Liver (tissue), 9 donors: ENCODE measurements around the gene EP400. TPM values are rescaled to one million over a fixed set of nuclear protein-coding genes. Genes with fewer than 3 reads are reported as not detected.

Experiments used
- DNase-seq: peaks from one replicate; pipeline ENCODE4 v3.0.0-alpha.2; 2017; ENCODE audit warnings: low spot score
- H3K27ac ChIP-seq, 2 donors: one replicate each; pipeline ENCODE4 v1.7.0; 2013; ENCODE audit warnings: inconsistent platforms in 2 of 2, low read length in 2 of 2, control low read depth in 1 of 2, low read depth in 1 of 2, mild to moderate bottlenecking in 1 of 2
- H3K27me3 ChIP-seq, 4 donors: one replicate each; pipeline versions ENCODE4 v1.6.1 to v1.7.0; 2013; ENCODE audit warnings: low read length in 3 of 4, inconsistent platforms in 1 of 4, mild to moderate bottlenecking in 1 of 4, moderate library complexity in 1 of 4; ENCODE audit not compliant: control insufficient read depth in 4 of 4, insufficient read depth in 4 of 4
- H3K36me3 ChIP-seq, 4 donors: one replicate each; pipeline versions ENCODE4 v1.6.1 to v1.7.0; 2013; ENCODE audit warnings: low read length in 3 of 4, mild to moderate bottlenecking in 3 of 4, low read depth in 1 of 4, moderate library complexity in 1 of 4; ENCODE audit not compliant: control insufficient read depth in 4 of 4, insufficient read depth in 3 of 4
- H3K4me1 ChIP-seq, 4 donors: one replicate each; pipeline versions ENCODE4 v1.6.1 to v1.7.0; 2013; ENCODE audit warnings: low read length in 3 of 4, mild to moderate bottlenecking in 3 of 4, moderate library complexity in 1 of 4; ENCODE audit not compliant: control insufficient read depth in 4 of 4, insufficient read depth in 4 of 4
- H3K4me3 ChIP-seq, 3 donors: one replicate each; pipeline versions ENCODE4 v1.6.1 to v1.7.0; 2013; ENCODE audit warnings: low read length in 3 of 3, control low read depth in 1 of 3, low read depth in 1 of 3, mild to moderate bottlenecking in 1 of 3
- H3K9ac ChIP-seq, 2 donors: one replicate each; pipeline ENCODE4 v1.7.0; 2013; ENCODE audit warnings: low read length in 2 of 2, mild to moderate bottlenecking in 2 of 2, moderate library complexity in 2 of 2, control low read depth in 1 of 2, low read depth in 1 of 2
- H3K9me3 ChIP-seq, 4 donors: one replicate each; pipeline versions ENCODE4 v1.6.1 to v1.7.0; 2013; ENCODE audit warnings: low read length in 3 of 4; ENCODE audit not compliant: control insufficient read depth in 4 of 4
- EGR1 ChIP-seq, 2 donors: IDR thresholded peaks; 2 replicates each; pipeline ENCODE4 v1.6.1; 2016 to 2018; ENCODE audit warnings: antibody characterized with exemption in 2 of 2, low read depth in 2 of 2
- FOXA2 ChIP-seq: IDR thresholded peaks from 2 replicates; pipeline ENCODE4 v1.6.1; 2016; ENCODE audit warnings: antibody characterized with exemption
- GABPA ChIP-seq, 2 donors: IDR thresholded peaks in 1 of 2; conservative IDR thresholded peaks in 1 of 2; 2 replicates each; pipeline ENCODE4 v1.6.1; 2016; ENCODE audit warnings: antibody characterized with exemption in 2 of 2, mild to moderate bottlenecking in 1 of 2, moderate library complexity in 1 of 2
- HNF4A ChIP-seq, 2 donors: conservative IDR thresholded peaks; 2 replicates each; pipeline ENCODE4 v1.6.1; 2016; ENCODE audit warnings: antibody characterized with exemption in 2 of 2, mild to moderate bottlenecking in 2 of 2
- HNF4G ChIP-seq: IDR thresholded peaks from 2 replicates; pipeline ENCODE4 v1.6.1; 2016; ENCODE audit warnings: antibody characterized with exemption
- MAX ChIP-seq: IDR thresholded peaks from 2 replicates; pipeline ENCODE4 v1.6.1; 2016; ENCODE audit warnings: antibody characterized with exemption
- RAD21 ChIP-seq, 2 donors: IDR thresholded peaks; 2 replicates each; pipeline ENCODE4 v1.6.1; 2016; ENCODE audit warnings: antibody characterized with exemption in 2 of 2, mild to moderate bottlenecking in 2 of 2
- RXRA ChIP-seq, 2 donors: IDR thresholded peaks; 2 replicates each; pipeline ENCODE4 v1.6.1; 2017 to 2018; ENCODE audit warnings: antibody characterized with exemption in 2 of 2, mild to moderate bottlenecking in 1 of 2
- SP1 ChIP-seq: IDR thresholded peaks from 2 replicates; pipeline ENCODE4 v1.6.1; 2018; ENCODE audit warnings: antibody characterized with exemption, mild to moderate bottlenecking
- TAF1 ChIP-seq: conservative IDR thresholded peaks from 2 replicates; pipeline ENCODE4 v1.6.1; 2016; ENCODE audit warnings: antibody characterized with exemption, mild to moderate bottlenecking
- WGBS: extraction: QIAGEN DNeasy Blood & Tissue Kit; methylation state at CpG from one replicate; pipeline ENCODE4 v1.1.7; 2013; 5-methylcytosine and 5-hydroxymethylcytosine counted together
- polyA plus RNA-seq, 2 donors: library from polyadenylated mRNA; stranded (reverse) in 1 of 2; unstranded in 1 of 2; fragments of 200-250 nt in 1 of 2; fragments of >200 nt in 1 of 2; fragmentation: Nextera tagmentation in 1 of 2; extraction: Ambion mirVana in 1 of 2; gene quantifications; one replicate each; pipeline versions ENCODE4 v1.2.1 to v1.2.3, GENCODE V29; 2013 to 2015
- total RNA-seq, 2 donors: library from RNA; depleted of rRNA; stranded (reverse); fragments of >200 nt; gene quantifications; one replicate each; pipeline ENCODE4 v1.2.3, GENCODE V29; 2014
- TF ChIP-seq, protein P1 (sequence below): IDR thresholded peaks from 2 replicates; pipeline ENCODE4 v1.6.1; 2016; ENCODE audit warnings: antibody characterized with exemption
- TF ChIP-seq, protein P2 (sequence below): fragments of 150-350 bp; IDR thresholded peaks from 2 replicates; pipeline ENCODE4 v1.5.1; 2017; ENCODE audit warnings: improper control_type of control experiment, low read depth, low read length; ENCODE audit not compliant: missing input control
- donor health status: healthy.
- donor health status: healthy.
- donor health status: healthy.
- donor health status: healthy.
- donor health status: healthy.

The EP400 gene
- total and polyA plus RNA-seq, 4 donors = 4.7 to 12.4 (median 7.1) TPM

DNA sequence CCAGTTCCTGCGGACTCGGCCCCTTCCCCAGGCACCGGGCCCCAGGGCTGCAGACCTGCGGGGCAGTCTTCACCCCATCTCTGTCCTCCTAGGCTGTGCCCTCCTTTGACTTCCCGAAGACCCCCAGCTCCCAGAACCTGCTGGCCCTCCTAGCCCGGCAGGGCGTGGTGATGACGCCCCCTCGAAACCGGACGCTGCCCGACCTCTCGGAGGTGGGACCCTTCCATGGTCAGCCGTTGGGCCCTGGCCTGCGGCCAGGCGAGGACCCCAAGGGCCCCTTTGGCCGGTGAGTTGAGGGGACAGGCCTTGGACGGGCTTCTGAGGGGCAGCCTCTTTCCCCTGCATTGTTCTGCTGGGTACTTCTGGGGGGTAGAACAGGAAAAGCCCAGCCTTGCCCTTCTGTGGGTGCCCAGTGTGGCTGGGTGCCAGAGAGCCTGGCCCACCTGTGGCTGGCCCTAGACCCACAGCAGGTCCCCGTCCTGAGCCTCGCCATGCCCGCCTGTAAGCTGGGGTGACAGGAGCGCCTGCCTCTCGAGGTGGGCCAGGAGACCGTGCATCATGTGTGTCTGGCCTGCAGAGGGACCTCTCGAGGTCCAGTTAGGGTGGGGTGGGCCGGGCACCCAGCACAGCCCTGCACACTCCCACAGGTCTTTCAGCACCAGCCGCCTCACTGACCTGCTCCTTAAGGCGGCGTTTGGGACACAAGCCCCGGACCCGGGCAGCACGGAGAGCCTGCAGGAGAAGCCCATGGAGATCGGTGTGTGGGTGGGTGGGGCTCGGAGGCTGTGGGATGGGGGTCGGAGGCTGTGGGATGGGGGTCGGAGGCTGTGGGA is 33.2 kb upstream of the EP400 start:
- TF ChIP-seq, protein P1, sequence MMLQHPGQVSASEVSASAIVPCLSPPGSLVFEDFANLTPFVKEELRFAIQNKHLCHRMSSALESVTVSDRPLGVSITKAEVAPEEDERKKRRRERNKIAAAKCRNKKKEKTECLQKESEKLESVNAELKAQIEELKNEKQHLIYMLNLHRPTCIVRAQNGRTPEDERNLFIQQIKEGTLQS = no peak
- TF ChIP-seq RAD21 (IDR thresholded peaks at IDR 0.05) = no peak
- WGBS = 92% methylated on average over 36 of the region's 36 CpGs
- Histone ChIP-seq H3K4me1 (peaks cover 0 to 6% (median 0%) of the 10 kb centered on the region in 4 donors), H3K36me3 (peaks cover 31 to 84% (median 49%) of the 10 kb centered on the region in 4 donors), H3K4me3 (no peak overlapping the region), H3K9me3 (no peaks in the 10 kb centered on the region), H3K27me3 (no peaks in the 10 kb centered on the region), H3K27ac (no peak overlapping the region), H3K9ac (no peak overlapping the region)
- DNase-seq = no peak

GRCh38 chr12:131917139-131917710 is 32.5 kb upstream of the EP400 start:
- Histone ChIP-seq H3K27me3 (no peaks in the 10 kb centered on the region), H3K9ac (no peak overlapping the region), H3K4me3 (no peak overlapping the region), H3K36me3 (peaks cover 35 to 83% (median 46%) of the 10 kb centered on the region in 4 donors), H3K4me1 (peaks cover 0 to 3% (median 0%) of the 10 kb centered on the region in 4 donors), H3K9me3 (no peaks in the 10 kb centered on the region), H3K27ac (no peak overlapping the region)
- TF ChIP-seq GABPA (IDR thresholded peaks at IDR 0.05 in 1 of 2, conservative IDR thresholded peaks at IDR 0.05 in 1 of 2) (no peak), RXRA (IDR thresholded peaks at IDR 0.05) (no peak), RAD21 (IDR thresholded peaks at IDR 0.05) (no peak), FOXA2 (no peak), MAX (no peak), TAF1 (no peak), HNF4A (conservative IDR thresholded peaks at IDR 0.05) (no peak)
- TF ChIP-seq, protein P1 = no peak
- 82% methylated on average over 31 of the region's 31 CpGs for WGBS
- DNase-seq = no peak

GRCh38 chr12:131917711-131918306 is 31.9 kb upstream of the EP400 start:
- no peaks in the 10 kb centered on the region for H3K27me3 ChIP-seq
- WGBS = 95% methylated on average over 18 of the region's 18 CpGs
- no peaks in the 10 kb centered on the region for H3K9me3 ChIP-seq
- DNase-seq = no peak
- no peaks in the 10 kb centered on the region for H3K4me1 ChIP-seq
- H3K4me3 ChIP-seq = no peak overlapping the region
- TF ChIP-seq GABPA (IDR thresholded peaks at IDR 0.05 in 1 of 2, conservative IDR thresholded peaks at IDR 0.05 in 1 of 2) = no peak
- TF ChIP-seq, protein P2, sequence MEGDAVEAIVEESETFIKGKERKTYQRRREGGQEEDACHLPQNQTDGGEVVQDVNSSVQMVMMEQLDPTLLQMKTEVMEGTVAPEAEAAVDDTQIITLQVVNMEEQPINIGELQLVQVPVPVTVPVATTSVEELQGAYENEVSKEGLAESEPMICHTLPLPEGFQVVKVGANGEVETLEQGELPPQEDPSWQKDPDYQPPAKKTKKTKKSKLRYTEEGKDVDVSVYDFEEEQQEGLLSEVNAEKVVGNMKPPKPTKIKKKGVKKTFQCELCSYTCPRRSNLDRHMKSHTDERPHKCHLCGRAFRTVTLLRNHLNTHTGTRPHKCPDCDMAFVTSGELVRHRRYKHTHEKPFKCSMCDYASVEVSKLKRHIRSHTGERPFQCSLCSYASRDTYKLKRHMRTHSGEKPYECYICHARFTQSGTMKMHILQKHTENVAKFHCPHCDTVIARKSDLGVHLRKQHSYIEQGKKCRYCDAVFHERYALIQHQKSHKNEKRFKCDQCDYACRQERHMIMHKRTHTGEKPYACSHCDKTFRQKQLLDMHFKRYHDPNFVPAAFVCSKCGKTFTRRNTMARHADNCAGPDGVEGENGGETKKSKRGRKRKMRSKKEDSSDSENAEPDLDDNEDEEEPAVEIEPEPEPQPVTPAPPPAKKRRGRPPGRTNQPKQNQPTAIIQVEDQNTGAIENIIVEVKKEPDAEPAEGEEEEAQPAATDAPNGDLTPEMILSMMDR = no peak
- TF ChIP-seq SP1 = no peak
- TF ChIP-seq HNF4A (conservative IDR thresholded peaks at IDR 0.05) = no peak
- no peak for TF ChIP-seq HNF4G
- TF ChIP-seq EGR1 (IDR thresholded peaks at IDR 0.05; ENCODE audit: low read depth in 2 of 2) = no peak
- no peak overlapping the region for H3K9ac ChIP-seq
- H3K36me3 ChIP-seq = peaks cover 36 to 82% (median 43%) of the 10 kb centered on the region in 4 donors
- H3K27ac ChIP-seq = no peak overlapping the region
